HCT116 (cell line): ENCODE measurements around the gene MED28.

ENCODE experiments used
- CTCF ChIP-seq, 3 experiments: fragments of 200-600 bp in 1 of 3; sonication (generic) in 1 of 3; IDR thresholded peaks in 2 of 3; conservative IDR thresholded peaks in 1 of 3; 2 replicates each; pipeline ENCODE4 v1.5.1; 2012 to 2017; ENCODE audit warnings: low read depth in 2 of 3, low read length in 2 of 3, antibody characterized with exemption in 1 of 3, borderline replicate concordance in 1 of 3, control low read depth in 1 of 3, mild to moderate bottlenecking in 1 of 3, mixed read lengths in 1 of 3, mixed run types in 1 of 3, moderate library complexity in 1 of 3; ENCODE audit not compliant: insufficient read depth in 1 of 3
- EZH2 ChIP-seq: fragments of 200-600 bp; sonication (generic); IDR thresholded peaks from 2 replicates; pipeline ENCODE4 v1.6.1; 2017; ENCODE audit warnings: antibody characterized with exemption, mixed run types
- JUND ChIP-seq: IDR thresholded peaks from 2 replicates; pipeline ENCODE4 v1.6.1; 2012
- TCF7L2 ChIP-seq: IDR thresholded peaks from 2 replicates; pipeline ENCODE4 v1.7.0; 2011; ENCODE audit warnings: borderline replicate concordance, inconsistent platforms; ENCODE audit not compliant: insufficient read depth, insufficient read length; ENCODE audit errors: extremely low read depth

- TF ChIP-seq CTCF (IDR thresholded peaks at IDR 0.05 in 2 of 3, conservative IDR thresholded peaks at IDR 0.05 in 1 of 3; ENCODE audit: borderline replicate concordance in 1 of 3, insufficient read depth in 1 of 3, low read depth in 2 of 3, low read length in 2 of 3) (no peak), EZH2 (no peak), JUND (no peak), TCF7L2 (no peak)
Measured at GRCh38 chr4:17681281-17682221, 67.1 kb downstream of the MED28 start.
